HG02759 (cell line): ENCODE data around the gene NRROS.

Source experiments
- ATAC-seq: cut with Tn5 transposase; IDR thresholded peaks from one replicate; pipeline ENCODE4 v1.9.1; 2021; ENCODE audit warnings: mild to moderate bottlenecking, moderate library complexity; ENCODE audit not compliant: unreplicated experiment

The NRROS gene

GRCh38 chr3:196645897-196646665 lies 6.6 kb downstream of the NRROS start:
- ATAC-seq: no peak

- ATAC-seq: no peak
Observed at GRCh38 chr3:196646666-196647216, 7.2 kb downstream of the NRROS start.

GRCh38 chr3:196650740-196651311 lies 11.3 kb downstream of the NRROS start:
- ATAC-seq: no peak

GRCh38 chr3:196651819-196652218 lies 12.3 kb downstream of the NRROS start:
- no peak for ATAC-seq

- ATAC-seq: no peak
Observed at GRCh38 chr3:196652961-196653795, 13.7 kb downstream of the NRROS start.

GRCh38 chr3:196654006-196654734 lies 14.7 kb downstream of the NRROS start:
- no peak for ATAC-seq

- no peak for ATAC-seq
Observed at GRCh38 chr3:196654735-196655090, 15.2 kb downstream of the NRROS start.

GRCh38 chr3:196655496-196655895 lies 16.0 kb downstream of the NRROS start:
- no peak for ATAC-seq

GRCh38 chr3:196656213-196656612 lies 16.7 kb downstream of the NRROS start:
- ATAC-seq: no peak

- no peak for ATAC-seq
Observed at GRCh38 chr3:196659901-196660351, 20.4 kb downstream of the NRROS start.

- no peak for ATAC-seq
Observed at GRCh38 chr3:196660381-196661166, 21.1 kb downstream of the NRROS start.

GRCh38 chr3:196661400-196661799 lies 21.9 kb downstream of the NRROS start:
- ATAC-seq: no peak

- no peak for ATAC-seq
Observed at GRCh38 chr3:196662033-196662432, 22.5 kb downstream of the NRROS start.

- ATAC-seq: no peak
Observed at GRCh38 chr3:196662711-196663571, 23.4 kb downstream of the NRROS start.

GRCh38 chr3:196666001-196666867 lies 26.7 kb downstream of the NRROS start:
- ATAC-seq: no peak

- ATAC-seq: no peak
Observed at GRCh38 chr3:196667056-196667825, 27.7 kb downstream of the NRROS start.

- no peak for ATAC-seq
Observed at GRCh38 chr3:196670339-196670738, 30.8 kb downstream of the NRROS start.
